ENCODE measurements around the gene EEF1AKMT3.

EEF1AKMT3 gene

GRCh38 chr12:57772429-57773322 lies at the start of gene EEF1AKMT3:
TSS of gene EEF1AKMT3 (plus strand) at chr12:57772614. CDS start at chr12:57772725, 111 bp downstream.
- no peak for DNase-seq

GRCh38 chr12:57722716-57723629 lies 49.4 kb upstream of the EEF1AKMT3 start:
- no peak for DNase-seq

DNA sequence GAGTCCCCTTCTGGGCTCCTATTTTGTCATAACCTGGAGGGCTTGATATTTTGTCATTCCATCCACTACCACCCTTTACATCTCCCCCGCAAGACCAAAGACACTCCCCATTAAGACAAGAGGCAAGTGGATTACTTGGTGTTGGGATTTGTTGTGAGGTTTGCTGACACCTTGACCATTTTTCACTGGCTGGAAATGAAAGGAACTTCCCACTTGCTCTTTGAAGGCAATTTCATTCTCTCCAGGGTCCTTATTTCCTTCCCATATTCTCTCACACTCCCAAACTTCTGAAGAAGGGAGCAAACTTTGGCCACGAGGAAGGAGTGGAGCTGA lies 48.8 kb upstream of the EEF1AKMT3 start:
- no peak for DNase-seq

DNA sequence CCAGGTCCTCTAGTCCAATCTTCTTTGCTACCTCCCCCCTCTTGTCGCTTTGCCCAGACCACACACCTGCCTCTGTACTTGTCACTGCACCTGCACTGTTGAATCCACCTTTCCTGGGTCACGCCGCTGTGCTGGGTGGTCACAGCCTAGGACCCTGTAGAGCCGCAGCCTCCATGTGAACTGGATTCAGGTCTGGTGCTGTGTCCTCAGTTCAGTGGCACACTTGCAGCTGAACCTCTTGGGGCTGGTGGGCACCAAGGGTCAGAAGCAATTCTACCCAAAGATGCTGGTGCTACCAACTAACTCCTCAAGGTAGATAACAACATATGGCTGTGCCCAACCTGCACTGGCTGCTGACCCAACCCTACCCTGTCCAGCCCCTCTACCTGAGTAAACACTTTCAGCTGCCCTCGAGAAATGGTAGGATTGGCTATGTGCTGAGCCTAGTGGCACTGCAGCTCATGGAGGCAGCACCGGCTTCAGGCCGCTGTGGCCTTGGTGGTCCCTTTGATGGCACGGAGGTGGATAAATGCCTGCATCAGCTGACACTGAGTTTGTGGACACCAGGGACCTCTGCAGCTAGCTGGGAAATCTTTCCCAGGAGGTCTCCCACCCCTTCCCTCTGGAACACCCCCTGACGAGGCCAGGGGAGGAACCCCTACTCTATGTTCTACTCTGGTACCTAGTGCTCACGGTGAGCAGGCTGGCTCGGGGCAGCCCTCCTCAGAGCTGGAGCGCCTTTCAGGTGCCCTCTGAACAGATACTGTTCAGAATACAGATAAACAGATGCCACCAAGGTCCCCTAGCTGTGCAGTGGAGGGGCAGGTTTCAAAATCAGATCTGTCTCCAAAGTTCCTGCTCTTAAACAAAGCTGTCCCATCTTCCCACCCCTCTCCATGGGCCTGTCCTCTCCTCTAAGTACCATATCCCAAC lies 48.1 kb upstream of the EEF1AKMT3 start:
- DNase-seq: no peak

GRCh38 chr12:57724936-57725740 lies 47.3 kb upstream of the EEF1AKMT3 start:
- no peak for DNase-seq

GRCh38 chr12:57725851-57726150 lies 46.6 kb upstream of the EEF1AKMT3 start:
- no peak for DNase-seq

DNA sequence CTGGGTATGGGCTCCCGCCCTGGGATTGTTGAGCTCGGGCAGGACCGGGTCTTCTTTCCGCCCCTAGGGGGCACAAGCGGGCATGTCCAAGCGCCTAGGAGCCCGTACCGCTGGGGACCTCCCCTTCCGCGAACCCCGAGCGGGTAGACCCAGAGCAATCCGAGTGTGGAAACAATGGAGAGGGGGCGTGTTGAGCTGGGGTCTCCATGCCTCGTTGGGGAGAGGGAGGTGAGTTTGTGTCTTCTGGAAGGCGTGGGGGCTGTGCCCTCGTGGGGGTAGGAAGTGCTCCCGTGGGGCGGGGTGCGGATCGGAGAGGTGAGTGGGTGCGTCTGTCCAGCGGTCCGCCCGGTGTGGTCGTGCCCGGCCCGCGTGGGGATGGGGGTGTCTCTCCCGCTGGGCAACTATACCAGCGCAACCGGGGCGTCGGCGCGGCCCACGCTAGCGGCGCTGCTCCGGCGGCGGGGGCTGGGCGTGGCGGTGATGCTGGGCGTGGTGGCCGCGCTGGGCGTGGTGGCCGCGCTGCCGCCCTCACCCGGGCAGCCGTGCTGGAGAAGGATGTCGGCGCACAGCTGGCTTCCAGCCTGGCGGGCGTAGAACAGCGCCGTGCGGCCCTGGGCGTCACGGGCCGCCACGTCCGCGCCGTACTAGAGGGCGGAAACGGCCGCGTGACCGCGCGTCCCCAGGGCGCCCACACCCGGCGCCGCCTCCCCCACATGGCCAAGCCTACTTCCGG lies 46.1 kb upstream of the EEF1AKMT3 start:
- peak in 1 of 2 donors; percentile 36 for DNase-seq

GRCh38 chr12:57726884-57727757 lies 45.3 kb upstream of the EEF1AKMT3 start:
- DNase-seq: no peak

GRCh38 chr12:57727758-57728395 lies 44.5 kb upstream of the EEF1AKMT3 start:
- DNase-seq: no peak

- DNase-seq: no peak
Observed at GRCh38 chr12:57729321-57729844, 43.0 kb upstream of the EEF1AKMT3 start.

DNA sequence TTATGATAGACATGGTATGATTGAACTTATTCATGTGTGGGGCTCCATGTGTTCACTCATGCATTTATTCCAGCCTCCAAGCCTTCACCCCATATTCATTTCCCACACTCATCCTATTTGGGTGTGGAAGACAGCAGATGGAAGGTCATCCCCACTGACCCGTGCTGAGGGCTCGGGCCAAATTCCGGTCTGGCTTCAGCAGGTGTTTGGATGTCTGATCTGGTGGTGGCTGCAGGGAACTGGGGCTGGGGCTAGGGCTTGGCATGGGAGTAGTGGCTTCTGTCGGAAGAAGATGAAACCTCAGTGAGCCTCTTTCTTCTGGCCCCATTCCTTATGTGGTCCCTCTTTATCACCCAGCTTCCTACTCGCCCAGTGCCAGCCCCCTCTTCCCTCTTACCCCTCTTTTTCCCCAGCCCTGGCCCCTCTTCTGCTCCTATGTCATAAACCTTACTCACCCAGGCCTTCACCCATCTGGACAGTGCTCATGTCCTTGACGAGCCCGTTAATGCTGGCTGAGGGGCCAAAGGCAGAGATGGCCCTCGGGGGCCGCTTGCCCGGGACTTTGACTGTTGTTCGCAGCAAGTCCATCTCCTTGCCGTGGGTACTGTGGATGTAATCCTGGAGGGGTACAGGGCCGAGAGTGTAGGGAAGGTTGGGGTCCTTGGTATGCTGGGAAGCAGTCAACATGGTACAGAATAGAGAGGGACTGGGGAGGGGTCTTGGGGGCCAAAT lies 41.9 kb upstream of the EEF1AKMT3 start:
- DNase-seq: no peak

DNA sequence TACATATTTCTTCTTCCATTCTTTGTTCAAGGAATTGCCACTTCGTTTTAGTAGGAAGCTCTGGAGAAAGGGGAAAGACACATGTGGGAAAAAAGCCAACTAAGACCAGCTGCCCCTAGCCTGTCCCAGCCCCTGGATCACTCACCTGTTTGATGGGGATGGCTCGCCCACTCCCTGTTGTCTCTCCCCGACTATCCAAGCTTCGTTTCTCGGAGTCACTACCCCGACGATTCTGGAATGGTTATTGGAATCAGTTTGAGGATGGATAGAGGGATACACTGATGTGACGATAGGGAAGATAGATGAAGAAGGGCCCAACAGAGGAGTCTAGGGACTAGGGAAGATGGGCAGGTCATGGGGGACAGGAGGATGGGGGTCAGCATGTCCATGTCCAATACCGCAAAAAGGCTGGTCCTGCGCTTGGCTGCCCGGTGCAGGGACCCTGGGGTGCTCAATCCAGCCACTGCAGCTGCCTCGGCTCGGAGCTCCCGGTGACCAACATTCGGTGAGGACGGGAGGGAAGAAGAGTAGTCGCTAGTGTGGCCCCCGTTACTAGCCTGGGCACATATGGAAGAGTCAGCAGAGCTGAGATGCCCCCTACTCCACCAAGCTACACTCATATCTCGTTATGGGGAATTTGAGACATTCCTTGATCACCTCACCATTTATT lies 40.9 kb upstream of the EEF1AKMT3 start:
- DNase-seq: no peak

DNA sequence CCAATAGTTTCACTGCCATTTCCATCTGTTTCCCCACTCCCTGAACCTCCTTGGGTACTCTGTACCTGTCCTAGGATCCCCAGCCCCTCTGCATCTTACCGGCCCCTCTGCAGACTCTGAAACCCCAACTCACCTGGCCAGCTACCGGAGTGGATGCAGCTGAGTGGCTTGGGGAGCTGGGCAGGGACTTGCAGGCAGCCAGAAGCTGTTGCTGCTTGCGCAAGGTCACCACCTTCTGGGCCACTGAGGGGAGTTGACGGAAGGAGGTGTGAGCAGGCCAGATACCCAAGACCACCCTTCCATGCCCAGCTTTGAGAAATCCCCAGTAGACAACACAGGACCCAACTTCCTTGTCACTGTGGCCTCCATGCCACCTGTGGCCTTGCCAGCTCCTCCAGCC lies 40.1 kb upstream of the EEF1AKMT3 start:
- DNase-seq: no peak

GRCh38 chr12:57732726-57733593 lies 39.5 kb upstream of the EEF1AKMT3 start:
- no peak for DNase-seq

- no peak for DNase-seq
Observed at GRCh38 chr12:57733928-57734327, 38.5 kb upstream of the EEF1AKMT3 start.

DNA sequence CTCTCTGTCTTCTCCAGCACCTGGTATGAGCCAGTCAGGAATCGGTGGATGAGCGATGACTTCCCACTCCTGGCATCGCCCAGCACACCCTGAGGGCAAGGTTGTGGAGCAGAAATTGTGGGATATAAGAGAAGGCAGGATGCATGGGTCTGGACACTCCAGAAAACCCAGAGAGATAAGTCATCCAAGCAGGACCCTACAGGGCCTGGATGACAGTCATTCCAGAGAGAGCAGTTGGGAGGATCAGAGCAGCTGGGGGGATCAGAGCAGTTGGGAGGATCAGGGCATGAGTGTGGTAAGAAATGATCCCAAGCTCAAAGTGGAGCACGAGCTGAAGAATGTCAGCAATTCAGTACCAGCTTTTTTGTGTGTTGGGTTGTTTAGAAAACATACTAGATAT lies 37.8 kb upstream of the EEF1AKMT3 start:
- no peak for DNase-seq

Measured in CD4-positive, alpha-beta T cell treated with Interleukin-1 beta for 1 hour (primary cell).